Osteoblast (primary cell): Measurements from ENCODE around the gene NRXN2. TPM values are rescaled to one million over a fixed set of nuclear protein-coding genes. Genes with fewer than 3 reads are reported as not detected.
A peak's percentile ranks its signal among the peaks of the same experiment; 100 is the strongest.

Experiments used
- DNase-seq: peaks from one replicate; pipeline ENCODE4 v3.0.0; 2011; ENCODE audit warnings: low spot score, mixed read lengths; ENCODE audit not compliant: insufficient read length; ENCODE audit errors: missing footprints
- H2AFZ ChIP-seq: 2 replicates; pipeline ENCODE4 v1.6.0; 2011; ENCODE audit warnings: mild to moderate bottlenecking, low read length
- H3K27ac ChIP-seq: 2 replicates; pipeline ENCODE4 v1.5.1; 2011; ENCODE audit warnings: mild to moderate bottlenecking, low read depth, low read length, moderate library complexity
- H3K27me3 ChIP-seq: 2 replicates; pipeline ENCODE4 v1.6.0; 2012; ENCODE audit warnings: mild to moderate bottlenecking, control low read depth, inconsistent platforms, low read length, moderate library complexity; ENCODE audit not compliant: insufficient read depth
- H3K36me3 ChIP-seq: 2 replicates; pipeline ENCODE4 v1.5.1; 2011; ENCODE audit warnings: mild to moderate bottlenecking, low read length, control low read depth, moderate library complexity; ENCODE audit not compliant: insufficient read depth
- H3K4me1 ChIP-seq: 2 replicates; pipeline ENCODE4 v1.5.1; 2011; ENCODE audit warnings: mild to moderate bottlenecking, low read length, control low read depth, moderate library complexity; ENCODE audit not compliant: insufficient read depth
- H3K4me2 ChIP-seq: 2 replicates; pipeline ENCODE4 v1.6.0; 2011; ENCODE audit warnings: mild to moderate bottlenecking, low read length; ENCODE audit not compliant: insufficient read depth
- H3K4me3 ChIP-seq: fragments of 200-600 bp; sonication (generic); 3 replicates; pipeline ENCODE4 v1.5.1; 2012; ENCODE audit warnings: mild to moderate bottlenecking, low read length, inconsistent platforms; ENCODE audit not compliant: insufficient read depth
- H3K79me2 ChIP-seq: 2 replicates; pipeline ENCODE4 v1.6.0; 2012; ENCODE audit warnings: mild to moderate bottlenecking, low read length, control low read depth, inconsistent platforms; ENCODE audit not compliant: insufficient read depth
- H3K9me3 ChIP-seq: 2 replicates; pipeline ENCODE4 v1.5.1; 2011; ENCODE audit warnings: low read depth, low read length, control low read depth
- H4K20me1 ChIP-seq: 2 replicates; pipeline ENCODE4 v1.6.0; 2012; ENCODE audit warnings: mild to moderate bottlenecking, low read length, control low read depth; ENCODE audit not compliant: insufficient read depth
- total RNA-seq: library from RNA; depleted of rRNA; stranded (reverse); fragments of >200 nt; gene quantifications from 2 replicates; pipeline ENCODE4 v1.2.3, GENCODE V29; 2012
- TF ChIP-seq, protein P1 (sequence below): IDR thresholded peaks from 2 replicates; pipeline ENCODE4 v1.5.1; 2011; ENCODE audit warnings: mild to moderate bottlenecking, low read depth, low read length, moderate library complexity; ENCODE audit errors: extremely low read depth

NRXN2 gene
- total RNA-seq, 1 donor: 90.1 TPM

DNA sequence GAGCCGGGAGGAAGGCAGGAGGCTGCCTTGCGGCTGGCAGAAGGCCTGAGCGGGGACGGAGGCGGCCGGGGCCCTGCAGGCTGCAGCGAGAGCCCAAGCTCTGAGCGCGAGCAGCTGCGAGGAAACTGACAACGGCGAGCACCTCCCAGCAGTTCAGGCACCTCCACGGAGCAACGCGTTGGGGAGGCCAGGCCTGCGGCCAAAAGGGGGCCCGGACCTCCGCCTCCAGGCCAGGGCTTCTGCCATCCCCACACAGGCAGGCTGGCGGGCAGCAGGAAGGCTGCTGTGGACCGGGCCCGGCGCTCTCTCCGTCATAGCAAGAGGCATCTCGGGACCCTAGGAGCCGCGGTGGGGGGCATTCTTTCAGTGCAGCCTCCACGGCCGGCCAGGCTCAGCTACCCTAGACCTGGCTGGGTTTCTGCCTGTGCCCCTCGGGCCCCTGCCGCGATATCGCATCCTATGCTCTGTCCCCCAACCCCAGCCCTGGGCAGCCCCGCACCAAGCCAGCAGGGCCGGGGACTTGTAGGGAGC, 154.9 kb downstream of the NRXN2 start:
- no peak for DNase-seq
- Histone ChIP-seq H3K4me2 (no peak overlapping the region), H3K9me3 (no peaks in the 10 kb centered on the region), H3K4me3 (no peak overlapping the region), H2AFZ (no peak overlapping the region), H3K4me1 (no peaks in the 10 kb centered on the region), H3K79me2 (no peaks in the 10 kb centered on the region), H3K27ac (no peak overlapping the region), H4K20me1 (no peaks in the 10 kb centered on the region), H3K36me3 (no peaks in the 10 kb centered on the region), H3K27me3 (peaks cover 11% of the 10 kb centered on the region)
- TF ChIP-seq, protein P1, sequence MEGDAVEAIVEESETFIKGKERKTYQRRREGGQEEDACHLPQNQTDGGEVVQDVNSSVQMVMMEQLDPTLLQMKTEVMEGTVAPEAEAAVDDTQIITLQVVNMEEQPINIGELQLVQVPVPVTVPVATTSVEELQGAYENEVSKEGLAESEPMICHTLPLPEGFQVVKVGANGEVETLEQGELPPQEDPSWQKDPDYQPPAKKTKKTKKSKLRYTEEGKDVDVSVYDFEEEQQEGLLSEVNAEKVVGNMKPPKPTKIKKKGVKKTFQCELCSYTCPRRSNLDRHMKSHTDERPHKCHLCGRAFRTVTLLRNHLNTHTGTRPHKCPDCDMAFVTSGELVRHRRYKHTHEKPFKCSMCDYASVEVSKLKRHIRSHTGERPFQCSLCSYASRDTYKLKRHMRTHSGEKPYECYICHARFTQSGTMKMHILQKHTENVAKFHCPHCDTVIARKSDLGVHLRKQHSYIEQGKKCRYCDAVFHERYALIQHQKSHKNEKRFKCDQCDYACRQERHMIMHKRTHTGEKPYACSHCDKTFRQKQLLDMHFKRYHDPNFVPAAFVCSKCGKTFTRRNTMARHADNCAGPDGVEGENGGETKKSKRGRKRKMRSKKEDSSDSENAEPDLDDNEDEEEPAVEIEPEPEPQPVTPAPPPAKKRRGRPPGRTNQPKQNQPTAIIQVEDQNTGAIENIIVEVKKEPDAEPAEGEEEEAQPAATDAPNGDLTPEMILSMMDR: no peak

DNA sequence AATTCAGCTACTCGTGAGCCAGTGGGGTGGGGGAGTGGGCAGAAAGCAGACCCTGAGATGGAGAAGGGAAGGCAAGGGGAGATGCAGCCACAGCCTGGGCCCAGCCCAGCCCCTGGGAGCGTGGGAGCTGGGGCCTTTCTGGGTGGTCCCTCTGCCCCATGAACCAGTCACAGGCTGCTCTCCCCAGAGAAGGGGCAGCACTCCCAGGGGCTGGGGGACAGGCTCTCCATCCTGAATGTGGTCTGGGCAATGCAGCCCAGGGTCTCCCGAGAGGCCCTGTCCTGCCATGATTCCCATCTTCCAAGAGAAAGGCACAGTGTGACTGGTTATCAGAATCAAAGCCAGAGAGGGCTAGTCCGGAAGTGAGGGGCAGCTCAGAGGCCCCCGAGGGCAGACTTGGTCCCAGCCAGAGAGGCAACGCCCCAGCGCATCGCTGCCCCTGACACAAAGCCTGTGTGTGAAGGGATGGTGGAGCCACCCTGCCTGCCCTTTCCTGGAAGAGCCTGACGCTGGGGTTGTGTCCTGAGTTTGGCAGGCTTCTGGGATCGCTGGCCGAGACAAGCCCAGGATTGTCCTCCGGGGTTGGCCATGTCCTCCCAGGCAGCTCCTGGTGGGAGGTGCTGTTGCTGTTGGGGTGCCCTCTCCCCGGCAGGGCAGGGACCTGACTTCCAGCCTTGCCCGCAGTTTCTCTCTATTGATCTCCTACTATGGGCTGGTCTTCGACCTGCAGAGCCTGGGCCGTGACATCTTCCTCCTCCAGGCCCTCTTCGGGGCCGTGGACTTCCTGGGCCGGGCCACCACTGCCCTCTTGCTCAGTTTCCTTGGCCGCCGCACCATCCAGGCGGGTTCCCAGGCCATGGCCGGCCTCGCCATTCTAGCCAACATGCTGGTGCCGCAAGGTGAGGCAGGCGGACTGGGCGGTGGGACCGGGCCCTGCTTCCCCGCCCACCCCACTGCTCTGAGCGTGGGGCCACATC, 155.8 kb downstream of the NRXN2 start:
- no peaks in the 10 kb centered on the region for H3K36me3 ChIP-seq
- no peak overlapping the region for H3K27ac ChIP-seq
- H3K27me3 ChIP-seq: peaks cover 8% of the 10 kb centered on the region
- no peak overlapping the region for H2AFZ ChIP-seq
- DNase-seq: peak; percentile 65
- no peaks in the 10 kb centered on the region for H3K4me1 ChIP-seq
- H4K20me1 ChIP-seq: no peaks in the 10 kb centered on the region
- no peak overlapping the region for H3K4me3 ChIP-seq
- H3K79me2 ChIP-seq: no peaks in the 10 kb centered on the region
- no peak overlapping the region for H3K4me2 ChIP-seq
- no peaks in the 10 kb centered on the region for H3K9me3 ChIP-seq
- TF ChIP-seq, protein P1: no peak

DNA sequence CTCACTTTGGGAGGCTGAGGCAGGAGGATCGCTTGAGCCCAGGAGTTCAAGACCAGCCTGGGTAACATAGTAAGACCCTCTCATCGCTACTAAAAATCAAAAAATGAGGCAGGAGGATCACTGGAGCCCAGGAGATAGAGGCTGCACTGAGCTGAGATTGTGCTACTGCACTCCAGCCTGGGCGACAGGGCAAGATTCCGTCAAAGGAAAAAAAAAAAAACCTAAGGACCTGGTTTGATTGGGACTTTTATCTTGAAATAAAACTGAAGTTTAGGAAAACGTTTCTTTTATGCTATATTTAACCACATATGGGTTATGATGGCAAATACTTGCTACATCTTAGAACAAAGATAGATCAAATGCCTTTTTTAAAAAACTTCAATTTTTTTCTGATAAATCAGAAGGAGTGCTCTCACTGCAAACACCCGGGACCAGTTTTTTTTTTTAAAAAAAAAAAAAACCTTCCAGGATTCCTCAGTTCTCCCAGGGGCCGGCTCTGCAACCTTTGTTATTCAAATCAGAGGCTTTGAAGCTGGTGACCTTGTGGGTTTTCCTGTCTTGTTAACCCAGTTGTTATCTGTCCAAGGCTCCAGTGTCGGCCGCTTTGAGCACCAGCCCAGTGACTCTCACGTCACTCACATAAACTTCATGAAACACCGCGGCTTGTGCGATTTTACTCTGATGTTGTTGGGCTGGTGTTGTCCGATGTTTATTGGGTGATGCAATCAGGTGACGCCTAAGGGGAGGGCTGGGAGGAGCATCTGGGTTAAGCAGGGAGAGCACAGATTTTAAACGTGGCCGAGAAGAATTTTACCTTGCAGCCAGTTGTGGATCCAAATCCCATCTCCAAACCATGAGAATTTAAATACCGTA, 156.7 kb downstream of the NRXN2 start:
- H3K36me3 ChIP-seq: no peaks in the 10 kb centered on the region
- no peaks in the 10 kb centered on the region for H3K9me3 ChIP-seq
- H3K79me2 ChIP-seq: no peaks in the 10 kb centered on the region
- peak; percentile 96 for DNase-seq
- H3K4me3 ChIP-seq: no peak overlapping the region
- H3K4me2 ChIP-seq: no peak overlapping the region
- no peaks in the 10 kb centered on the region for H4K20me1 ChIP-seq
- no peak overlapping the region for H3K27ac ChIP-seq
- no peak overlapping the region for H2AFZ ChIP-seq
- H3K4me1 ChIP-seq: no peaks in the 10 kb centered on the region
- H3K27me3 ChIP-seq: peaks cover 5% of the 10 kb centered on the region
- TF ChIP-seq, protein P1: no peak
